Smooth muscle cell of the coronary artery (primary cell): ENCODE measurements around the gene ABT1. TPM values are rescaled to one million over a fixed set of nuclear protein-coding genes. Genes with fewer than 3 reads are reported as not detected.

Experiments
- total RNA-seq: library from RNA; depleted of rRNA; stranded (reverse); fragments of >200 nt; gene quantifications from 2 replicates; pipeline ENCODE4 v1.2.3, GENCODE V29; 2014; ENCODE audit warnings: low replicate concordance

Gene ABT1
- total RNA-seq: 10.5 and 14.0 TPM in 2 replicates

DNA sequence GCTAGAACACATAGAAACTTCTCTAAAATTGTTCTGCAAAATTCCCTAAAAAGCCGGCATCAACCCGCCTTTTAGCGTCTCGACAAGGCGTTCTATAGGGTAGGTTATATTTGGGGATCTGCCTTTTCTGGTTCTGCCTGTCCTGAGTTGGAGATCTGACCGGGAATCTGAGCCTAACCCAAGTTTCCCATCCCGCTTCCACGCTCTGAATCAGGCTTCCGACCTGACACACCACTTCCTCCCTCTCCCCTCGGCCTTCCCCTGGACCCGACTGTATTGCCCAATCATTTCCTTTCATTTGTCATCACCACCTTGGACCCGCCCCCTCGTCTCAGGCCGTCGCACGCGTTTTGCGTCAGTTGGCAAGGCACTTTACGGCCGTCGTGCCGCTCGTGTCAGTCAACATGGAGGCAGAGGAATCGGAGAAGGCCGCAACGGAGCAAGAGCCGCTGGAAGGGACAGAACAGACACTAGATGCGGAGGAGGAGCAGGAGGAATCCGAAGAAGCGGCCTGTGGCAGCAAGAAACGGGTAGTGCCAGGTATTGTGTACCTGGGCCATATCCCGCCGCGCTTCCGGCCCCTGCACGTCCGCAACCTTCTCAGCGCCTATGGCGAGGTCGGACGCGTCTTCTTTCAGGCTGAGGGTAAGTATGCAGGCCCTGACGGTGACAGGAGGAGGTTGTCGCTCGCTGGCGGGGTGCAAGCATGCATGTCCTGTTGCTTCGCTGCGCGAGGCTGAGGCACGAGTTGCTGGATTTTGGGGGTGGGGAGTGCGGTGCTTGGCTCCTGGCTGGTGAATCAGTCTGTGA is at the start of gene ABT1:
ABT1 (plus strand) TSS at position 375 of the 810 bp plus-strand sequence; CDS start at position 405, 30 bp downstream.

Other genes with a start within 250 kb of the ABT1 start
- gene BTN3A2, start 231.8 kb upstream of the ABT1 start, total RNA-seq: 24.1 and 128 TPM in 2 replicates
- gene BTN2A2, start 213.8 kb upstream of the ABT1 start, total RNA-seq: 9.2 and 12.8 TPM in 2 replicates
- 12.9 and 67.2 TPM in 2 replicates for gene BTN3A1, start 194.7 kb upstream of the ABT1 start, total RNA-seq
- 12.6 and 60.5 TPM in 2 replicates for gene BTN3A3, start 156.4 kb upstream of the ABT1 start, total RNA-seq
- gene BTN2A1, start 139.0 kb upstream of the ABT1 start, total RNA-seq: 10.2 and 10.8 TPM in 2 replicates
- not detected in 2 replicates for gene BTN1A1, start 96.7 kb upstream of the ABT1 start, total RNA-seq
- gene HMGN4, start 58.6 kb upstream of the ABT1 start, total RNA-seq: 32.6 and 70.1 TPM in 2 replicates
- 7.8 and 13.6 TPM in 2 replicates for gene ZNF322, start 62.8 kb downstream of the ABT1 start, total RNA-seq